OCI-M1 (cell line): ENCODE results near the gene FRYL.
"Not testable (repeated sequence)": the region's sequence is repeated elsewhere in the genome, so short reads cannot be mapped to it uniquely, and the experiment has no call there.

Source experiments
- DNase-seq: peaks from one replicate; lab custom pipeline; 2025; lab: John Stamatoyannopoulos, UW

The FRYL gene

DNA sequence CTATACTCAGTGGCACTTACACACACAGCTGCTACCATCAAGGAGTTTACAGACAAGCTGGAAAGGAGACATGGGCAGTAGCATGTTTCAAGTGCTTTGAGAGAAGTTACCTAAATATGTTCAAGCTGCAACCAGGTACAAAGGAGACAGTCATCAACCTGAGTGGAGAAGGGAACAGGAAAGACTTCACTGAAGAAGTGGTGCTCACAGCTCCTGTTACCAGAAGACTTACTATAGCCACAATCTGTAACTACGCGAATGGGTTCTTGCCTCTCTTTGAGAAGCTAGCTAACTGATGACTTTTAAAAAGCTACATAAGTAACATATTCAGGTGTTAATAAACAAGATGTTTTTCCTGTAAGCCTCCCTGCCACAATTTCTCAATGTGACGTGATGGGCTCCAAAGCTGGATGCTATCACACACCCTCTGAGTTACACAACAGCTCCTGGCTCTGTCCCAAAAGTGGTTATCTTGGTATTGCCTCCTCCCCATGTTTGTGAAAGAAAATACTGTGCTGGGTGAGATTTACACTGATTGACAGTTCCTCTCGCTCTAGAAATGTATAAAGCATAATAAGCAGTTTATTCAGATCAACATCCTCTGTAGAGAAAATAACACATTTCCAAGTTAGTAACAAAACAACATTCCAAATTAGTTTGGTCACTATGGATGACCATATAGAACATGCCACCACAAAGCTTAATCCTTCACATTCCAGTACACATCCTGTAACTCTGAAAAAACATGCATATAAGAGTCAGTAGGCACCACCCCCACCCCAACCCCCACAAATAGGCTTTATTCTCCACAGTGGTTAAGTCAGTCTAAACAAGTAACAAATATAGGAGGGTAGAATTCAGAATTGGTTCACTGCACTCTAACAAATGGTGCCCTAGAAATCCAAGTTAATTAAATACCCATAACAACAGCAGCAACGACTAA is 81.8 kb downstream of the FRYL start:
- DNase-seq, result peak; percentile 96

GRCh38 chr4:48697516-48697915 is 82.6 kb downstream of the FRYL start:
- DNase-seq, result not testable (repeated sequence)

- no peak for DNase-seq
These were observed 85.3 kb downstream of the FRYL start for GRCh38 chr4:48694824-48695223.

GRCh38 chr4:48693856-48694574 is 86.1 kb downstream of the FRYL start:
- DNase-seq, result no peak

DNA sequence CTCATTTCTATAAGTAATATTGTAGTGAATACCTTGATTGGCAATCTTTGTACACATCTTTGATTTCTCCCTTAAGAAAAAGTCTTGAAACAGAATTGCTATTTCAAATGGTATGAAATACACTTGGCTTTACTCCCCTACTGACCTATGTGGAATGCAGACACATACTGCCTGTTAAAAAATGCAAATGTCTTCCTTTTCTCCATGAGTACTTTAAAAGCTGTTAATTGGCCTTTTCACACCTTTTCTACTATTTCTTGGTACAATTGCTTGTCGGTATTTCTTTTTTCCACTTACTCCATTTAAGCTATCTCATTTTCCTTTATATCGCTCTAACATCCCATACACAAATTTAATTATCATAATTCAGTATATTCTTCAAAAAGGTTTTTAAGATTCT is 87.2 kb downstream of the FRYL start:
- DNase-seq, result no peak

DNA sequence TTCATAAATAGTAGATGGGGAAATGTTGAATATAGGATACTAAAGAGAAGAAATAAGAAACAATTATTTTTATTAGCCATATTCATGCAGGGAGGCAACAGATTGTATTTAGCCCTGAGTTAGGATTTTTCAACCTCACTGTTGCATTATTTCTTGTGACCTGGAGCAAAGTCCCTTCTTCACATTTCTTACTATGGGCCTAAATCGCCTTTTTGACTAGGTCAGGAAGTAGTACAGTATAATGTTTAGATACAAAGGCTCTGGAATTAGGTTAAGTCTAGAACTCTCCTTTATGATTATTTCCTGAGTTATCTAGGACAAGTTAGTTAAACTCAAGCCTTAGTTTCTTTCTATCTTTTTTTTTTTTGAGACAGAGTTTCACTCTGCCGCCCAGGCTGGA is 88.0 kb downstream of the FRYL start:
- DNase-seq, result no peak

DNA sequence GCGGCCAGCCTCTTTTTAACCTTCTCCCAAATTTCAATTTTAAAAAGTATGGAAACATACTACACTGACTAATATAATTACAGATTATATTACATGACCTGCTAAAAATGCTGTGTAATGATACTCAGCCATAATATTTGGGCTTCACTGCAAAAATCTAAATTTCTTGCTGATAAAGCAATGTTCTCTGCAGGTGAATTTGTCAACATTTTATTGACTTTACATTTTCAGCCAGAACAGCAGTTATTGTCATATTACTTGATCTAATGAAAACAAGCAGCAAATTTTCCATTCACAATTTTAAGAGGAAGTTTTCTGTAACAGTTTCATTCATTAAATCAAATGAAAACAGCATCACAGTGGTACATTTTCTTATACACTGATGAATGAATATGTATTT is 91.1 kb downstream of the FRYL start:
- no peak for DNase-seq

DNA sequence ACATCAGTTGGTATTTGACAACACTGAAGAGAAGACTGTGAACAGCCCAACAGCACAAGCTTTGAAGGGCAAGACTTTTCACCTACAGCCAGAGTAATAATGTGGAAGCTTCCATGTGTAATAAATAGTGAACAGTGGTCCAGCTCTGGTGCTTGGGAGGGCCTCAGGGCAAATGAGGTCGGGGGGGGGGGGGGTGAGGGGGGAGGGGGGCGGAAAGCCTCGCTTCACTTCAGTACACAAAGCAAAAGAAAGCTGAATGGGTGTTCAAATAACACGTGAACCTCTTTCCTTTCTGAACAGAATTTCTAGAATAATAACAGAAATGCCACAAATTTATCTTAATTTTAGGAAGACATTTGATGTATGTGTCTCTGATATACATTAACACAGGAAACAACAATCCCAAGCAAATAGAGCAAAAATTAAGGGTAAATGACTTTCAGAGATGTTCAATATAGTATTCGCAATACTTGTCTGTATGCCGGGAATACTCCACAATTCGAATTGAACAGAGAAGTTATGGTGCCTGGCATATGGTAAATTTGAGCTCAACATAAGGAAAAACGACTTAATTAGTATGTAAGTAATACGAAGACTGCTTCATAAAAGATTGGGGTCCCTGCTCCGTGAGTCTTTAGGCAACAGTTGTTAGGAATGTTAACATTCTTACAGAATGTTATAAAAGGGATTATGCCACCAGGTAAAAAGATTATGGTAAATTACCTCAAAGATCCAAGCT is 92.6 kb downstream of the FRYL start:
- DNase-seq, result peak; percentile 49

DNA sequence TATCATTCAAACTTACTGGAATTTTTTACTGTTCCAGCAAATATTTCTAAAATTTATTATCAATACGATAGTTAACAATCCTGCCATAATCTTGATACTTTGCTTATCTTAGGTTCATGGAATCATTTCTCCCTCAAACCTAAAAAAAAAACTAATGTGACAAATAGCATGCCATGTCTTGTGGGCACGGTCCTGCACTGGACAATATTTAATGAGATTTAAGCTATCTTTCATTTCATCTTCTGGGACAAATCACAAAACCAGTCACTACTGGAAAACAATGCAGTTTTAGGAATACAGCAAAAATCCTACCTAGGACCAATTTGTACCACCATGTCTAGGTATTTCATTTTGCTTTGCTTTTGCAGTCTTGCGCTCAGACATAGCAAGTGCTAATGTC is 93.7 kb downstream of the FRYL start:
- DNase-seq, result no peak

DNA sequence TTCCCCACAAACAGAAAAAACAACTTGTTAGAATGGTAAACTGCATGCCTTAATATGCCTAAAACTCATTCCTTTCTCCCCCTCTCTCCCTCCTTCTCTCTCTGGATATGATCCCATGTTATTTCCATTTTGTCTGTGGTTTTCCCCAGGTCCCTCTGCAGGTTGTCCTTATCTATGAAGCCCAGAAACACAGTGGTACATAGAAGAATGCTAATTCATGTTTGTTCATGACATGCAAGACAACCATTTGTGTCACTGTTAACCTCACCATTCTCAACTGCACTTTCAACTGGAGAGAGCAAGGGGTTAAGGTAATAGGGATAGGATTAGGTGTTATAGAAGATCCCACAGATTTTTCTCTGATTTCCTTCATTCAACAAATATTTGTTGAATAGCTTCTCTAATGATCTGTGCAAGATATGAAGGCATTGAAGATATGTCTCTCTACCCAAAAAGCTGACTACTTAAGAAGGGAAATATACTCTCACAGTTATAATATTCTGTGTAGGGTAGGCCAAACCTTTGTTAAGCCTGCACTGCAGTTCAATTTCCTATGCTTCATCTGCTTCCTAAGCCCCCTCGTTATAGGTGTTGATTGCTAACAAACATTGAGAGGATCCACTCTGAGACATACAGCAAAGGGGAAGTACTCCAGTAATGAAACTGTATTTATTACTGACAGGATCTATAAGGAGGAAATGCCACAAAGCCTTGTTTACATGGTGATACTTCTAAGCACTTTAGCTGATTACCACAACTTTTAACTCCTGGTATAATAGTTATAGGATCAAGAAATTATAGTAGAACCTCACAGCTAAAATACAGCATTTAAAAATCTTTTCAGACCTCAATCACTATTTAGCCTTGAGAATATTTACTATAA is 96.1 kb downstream of the FRYL start:
- DNase-seq, result peak; percentile 90

DNA sequence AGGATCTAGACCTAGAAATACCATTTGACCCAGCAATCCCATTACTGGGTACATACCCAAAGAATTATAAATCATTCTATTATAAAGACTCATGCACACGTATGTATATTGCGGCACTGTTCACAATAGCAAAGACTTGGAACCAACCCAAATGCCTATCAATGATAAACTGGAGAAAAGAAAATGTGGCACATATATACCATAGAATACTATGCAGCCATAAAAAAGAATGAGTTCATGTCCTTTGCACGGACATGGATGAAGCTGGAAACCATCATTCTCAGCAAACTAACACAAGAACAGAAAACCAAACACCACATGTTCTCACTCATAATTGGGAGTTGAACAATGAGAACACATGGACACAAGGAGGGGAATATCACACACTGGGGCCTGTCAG is 97.2 kb downstream of the FRYL start:
- not testable (repeated sequence) for DNase-seq

GRCh38 chr4:48681856-48682255 is 98.2 kb downstream of the FRYL start:
- peak; percentile 87 for DNase-seq

- DNase-seq, result peak; percentile 88
These were observed 99.1 kb downstream of the FRYL start for GRCh38 chr4:48680848-48681568.

DNA sequence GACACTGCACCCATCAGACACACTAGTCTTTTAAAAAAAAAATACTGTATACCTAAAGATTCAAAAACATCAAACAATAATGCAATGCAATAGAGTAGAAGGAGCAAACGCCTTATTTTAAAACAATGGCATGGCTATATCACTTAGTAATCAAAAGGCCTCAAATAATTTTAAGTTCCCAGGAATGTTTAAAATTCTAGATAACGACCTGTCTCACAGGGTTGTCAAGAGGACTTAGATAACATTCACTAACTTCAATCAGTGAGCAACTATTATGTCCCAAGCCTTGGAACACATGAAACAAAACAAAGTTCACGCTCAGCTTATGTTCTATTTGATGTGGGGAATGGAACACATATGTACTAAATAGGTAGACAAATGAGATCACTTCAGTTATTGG is 106.5 kb downstream of the FRYL start:
- no peak for DNase-seq

GRCh38 chr4:48670587-48670986 is 109.5 kb downstream of the FRYL start:
- no peak for DNase-seq

DNA sequence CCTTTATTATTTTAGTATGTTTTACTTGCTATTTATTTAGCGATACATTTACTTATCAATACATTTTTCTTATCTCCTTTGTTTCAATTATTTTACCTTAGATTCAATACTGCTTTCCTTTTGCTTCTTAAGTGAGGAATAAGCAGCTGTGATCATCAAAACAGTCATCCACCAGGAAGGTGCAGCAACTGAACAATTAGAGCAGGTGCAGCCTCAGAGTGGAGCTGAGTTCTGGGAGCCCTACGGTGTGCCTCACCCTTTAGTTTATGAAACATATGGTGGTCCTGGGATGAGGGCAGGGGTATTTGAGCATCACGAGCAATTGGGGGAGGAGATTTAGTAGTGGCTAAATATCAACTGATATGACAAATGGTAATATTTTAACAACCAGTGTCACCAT is 111.0 kb downstream of the FRYL start:
- no peak for DNase-seq

DNA sequence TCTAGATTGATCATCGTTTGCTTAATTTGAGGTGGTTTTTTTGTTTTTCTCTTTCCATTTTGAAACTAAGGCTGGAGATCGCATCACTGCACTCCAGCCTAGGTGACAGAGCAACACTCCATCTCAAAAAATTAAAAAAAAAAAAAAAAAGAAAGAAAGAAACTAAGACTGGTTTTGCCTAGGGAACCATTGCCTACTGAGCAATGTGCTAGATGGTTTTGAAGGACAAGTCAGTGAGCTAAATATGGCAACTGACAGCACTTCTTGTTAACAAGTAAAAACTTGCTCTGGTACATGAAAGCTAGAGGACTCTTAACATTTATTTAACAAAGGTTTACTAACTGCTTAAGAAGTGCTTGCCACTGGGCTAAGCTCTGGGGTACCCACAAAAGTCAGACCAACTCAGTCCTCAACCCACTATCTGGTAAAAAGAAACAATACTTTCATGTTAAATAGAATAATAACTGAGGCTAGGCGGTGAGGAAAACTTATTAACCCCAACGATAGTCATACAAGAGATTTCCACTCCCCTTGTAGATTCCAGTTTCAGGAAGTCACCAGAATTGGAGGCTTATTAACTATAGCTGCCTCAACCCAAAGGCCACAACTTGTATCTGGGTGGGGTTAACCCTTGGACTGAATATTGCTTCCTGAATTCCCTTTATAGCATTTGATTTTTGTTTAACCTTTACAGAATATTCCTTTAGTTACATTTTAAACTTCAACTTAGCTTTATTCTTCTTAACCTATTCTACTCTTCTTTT is 111.6 kb downstream of the FRYL start:
- DNase-seq, result no peak

DNA sequence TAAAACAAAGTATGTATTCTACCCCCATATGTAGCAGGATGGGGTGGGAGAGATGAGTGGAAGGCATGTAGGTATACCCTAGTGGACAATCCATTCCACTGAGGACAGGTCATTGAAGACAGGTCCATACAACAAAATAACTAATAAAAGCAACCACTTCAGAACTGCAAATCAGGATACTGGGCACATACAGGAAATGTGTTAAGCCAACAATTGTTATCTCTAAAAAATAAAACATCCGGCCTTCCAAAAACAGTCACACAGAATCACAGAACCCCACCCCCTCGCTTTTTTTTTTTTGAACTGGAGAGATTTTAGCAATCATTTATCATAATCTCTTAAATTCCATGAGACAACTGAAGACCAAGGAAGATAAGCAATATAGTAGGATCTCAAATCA is 112.9 kb downstream of the FRYL start:
- DNase-seq, result no peak

DNA sequence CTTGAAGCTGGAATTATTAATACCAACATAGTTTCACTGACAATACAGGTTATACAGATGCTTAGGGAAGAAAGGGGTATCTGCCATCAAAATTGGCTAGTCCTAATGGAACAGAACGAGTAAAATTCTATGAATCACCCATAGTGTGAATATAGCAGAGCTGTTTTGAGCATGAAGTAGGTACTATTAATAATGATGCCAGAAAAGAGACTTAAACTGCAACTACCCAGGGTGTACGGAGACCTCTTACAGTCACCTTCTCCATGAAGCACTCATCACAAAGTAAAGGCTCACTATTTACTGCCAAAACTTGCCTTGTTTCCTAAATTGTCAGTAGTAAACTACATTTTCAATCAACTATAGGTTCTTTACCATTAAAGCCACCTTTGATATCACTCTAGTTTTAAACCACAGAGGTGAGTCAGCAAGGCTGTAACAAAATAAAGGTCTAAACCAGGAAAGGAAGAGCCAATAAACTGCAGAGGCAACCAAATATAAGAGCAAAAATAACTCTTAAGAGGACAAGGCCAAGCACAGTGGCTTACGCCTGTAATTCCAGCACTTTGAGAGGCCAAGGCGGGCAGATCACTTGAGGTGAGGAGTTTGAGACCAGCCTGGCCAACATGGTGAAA is 114.4 kb downstream of the FRYL start:
- DNase-seq, result no peak

- no peak for DNase-seq
These were observed 115.1 kb downstream of the FRYL start for GRCh38 chr4:48664938-48665337.
